HG03064 (cell line): ENCODE data around the gene TTF2.

Source experiments
- ATAC-seq: cut with Tn5 transposase; IDR thresholded peaks from one replicate; pipeline ENCODE4 v1.9.1; 2021; ENCODE audit warnings: low read depth; ENCODE audit not compliant: unreplicated experiment

The TTF2 gene

GRCh38 chr1:117059678-117060440, at the start of gene TTF2:
Gene TTF2 (plus strand): TSS chr1:117060326. CDS start chr1:117060347, 21 bp downstream.
- peak; percentile 94 for ATAC-seq

- ATAC-seq, result no peak
These were observed 48.8 kb upstream of the TTF2 start for GRCh38 chr1:117011334-117011733.

- no peak for ATAC-seq
These were observed 46.7 kb upstream of the TTF2 start for GRCh38 chr1:117013309-117013858.

GRCh38 chr1:117014209-117014608, 45.9 kb upstream of the TTF2 start:
- no peak for ATAC-seq

GRCh38 chr1:117015724-117016123, 44.4 kb upstream of the TTF2 start:
- no peak for ATAC-seq

GRCh38 chr1:117017062-117017461, 43.1 kb upstream of the TTF2 start:
- no peak for ATAC-seq

- no peak for ATAC-seq
These were observed 42.5 kb upstream of the TTF2 start for GRCh38 chr1:117017648-117018047.

GRCh38 chr1:117020526-117021156, 39.5 kb upstream of the TTF2 start:
- no peak for ATAC-seq

GRCh38 chr1:117022114-117022513, 38.0 kb upstream of the TTF2 start:
- no peak for ATAC-seq

- no peak for ATAC-seq
These were observed 34.6 kb upstream of the TTF2 start for GRCh38 chr1:117025568-117025967.

- ATAC-seq, result no peak
These were observed 33.8 kb upstream of the TTF2 start for GRCh38 chr1:117026361-117026760.

GRCh38 chr1:117029685-117030084, 30.4 kb upstream of the TTF2 start:
- no peak for ATAC-seq

- ATAC-seq, result no peak
These were observed 29.8 kb upstream of the TTF2 start for GRCh38 chr1:117030271-117030877.

- ATAC-seq, result no peak
These were observed 27.9 kb upstream of the TTF2 start for GRCh38 chr1:117032266-117032665.

GRCh38 chr1:117032681-117033539, 27.2 kb upstream of the TTF2 start:
- ATAC-seq, result no peak

GRCh38 chr1:117033772-117034171, 26.4 kb upstream of the TTF2 start:
- no peak for ATAC-seq

- no peak for ATAC-seq
These were observed 25.3 kb upstream of the TTF2 start for GRCh38 chr1:117034791-117035290.

GRCh38 chr1:117036018-117036461, 24.1 kb upstream of the TTF2 start:
- no peak for ATAC-seq

- ATAC-seq, result no peak
These were observed 22.3 kb upstream of the TTF2 start for GRCh38 chr1:117037802-117038201.

- ATAC-seq, result no peak
These were observed 21.9 kb upstream of the TTF2 start for GRCh38 chr1:117038236-117038635.
